PC-3 (cell line): ENCODE results near the gene MFAP3. TPM values are rescaled to one million over a fixed set of nuclear protein-coding genes. Genes with fewer than 3 reads are reported as not detected.

Experiments
- ATAC-seq: fragments of 200-7000 bp; cut with Tn5 transposase; 2 replicates; pipeline ENCODE4 v1.9.1; 2020; ENCODE audit warnings: mild to moderate bottlenecking, moderate library complexity
- BruUV-seq: library from RNA; stranded (reverse); fragments of 400-500 nt; replicated peaks from 2 replicates; lab custom pipeline; 2021; lab: Mats Ljungman, UMichigan
- CTCF ChIA-PET: fragments of 300-600 bp; sonication (Branson Sonifier 250); formaldehyde crosslinking; loops from one replicate; lab custom pipeline; 2022; ENCODE audit warnings: antibody characterized with exemption; lab: Charles Lee
- POLR2A ChIA-PET: fragments of 300-600 bp; sonication (Branson Sonifier 250); formaldehyde crosslinking; loops from one replicate; lab custom pipeline; 2022; ENCODE audit warnings: antibody characterized with exemption; ENCODE audit not compliant: unreplicated experiment; lab: Charles Lee
- DNase-seq: peaks from one replicate; pipeline ENCODE4 v3.0.0-alpha.2; 2015
- H2AFZ ChIP-seq: fragments of 300-600 bp; sonication (generic); 2 replicates; pipeline ENCODE4 v1.6.0; 2016; ENCODE audit warnings: antibody characterized with exemption, low read length
- H3F3A ChIP-seq: fragments of 300-600 bp; sonication (generic); one replicate; pipeline ENCODE4 v1.6.0; 2017; ENCODE audit warnings: antibody characterized with exemption, low read length, control low read depth, mild to moderate bottlenecking; ENCODE audit not compliant: unreplicated experiment
- H3K27ac ChIP-seq: fragments of 300-600 bp; sonication (generic); 2 replicates; pipeline ENCODE4 v1.5.1; 2016; ENCODE audit warnings: mild to moderate bottlenecking, low read length
- H3K27me3 ChIP-seq: fragments of 300-600 bp; sonication (generic); 2 replicates; pipeline ENCODE4 v1.6.1; 2016; ENCODE audit warnings: low read length, mixed read lengths
- H3K36me3 ChIP-seq: fragments of 300-600 bp; sonication (generic); 2 replicates; pipeline ENCODE4 v1.6.1; 2016; ENCODE audit warnings: low read depth, mixed run types, low read length, mixed read lengths
- H3K4me1 ChIP-seq: fragments of 300-600 bp; sonication (generic); 2 replicates; pipeline ENCODE4 v1.5.1; 2016; ENCODE audit warnings: low read length; ENCODE audit not compliant: insufficient read depth
- H3K4me2 ChIP-seq: fragments of 300-600 bp; sonication (generic); 2 replicates; pipeline ENCODE4 v1.6.0; 2016; ENCODE audit warnings: low read length
- H3K4me3 ChIP-seq: fragments of 300-600 bp; sonication (generic); 2 replicates; pipeline ENCODE4 v1.5.1; 2016; ENCODE audit warnings: mild to moderate bottlenecking, low read length, mixed read lengths
- H3K79me2 ChIP-seq: fragments of 300-600 bp; sonication (generic); 2 replicates; pipeline ENCODE4 v1.6.1; 2017; ENCODE audit warnings: low read length, mixed read lengths
- H3K9ac ChIP-seq: fragments of 300-600 bp; sonication (generic); 2 replicates; pipeline ENCODE4 v1.6.0; 2016; ENCODE audit warnings: mild to moderate bottlenecking, low read length
- H3K9me2 ChIP-seq: fragments of 300-600 bp; sonication (generic); replicated peaks from 2 replicates; pipeline ENCODE4 v1.6.1; 2016; ENCODE audit warnings: mixed run types, low read length, mixed read lengths
- H3K9me3 ChIP-seq: fragments of 300-600 bp; sonication (generic); 2 replicates; pipeline ENCODE4 v1.6.1; 2016; ENCODE audit warnings: low read length, mixed read lengths
- H4K20me1 ChIP-seq: fragments of 300-600 bp; sonication (generic); 2 replicates; pipeline ENCODE4 v1.6.1; 2016; ENCODE audit warnings: low read length, mixed read lengths
- EZH2 ChIP-seq: fragments of 300-600 bp; sonication (generic); IDR thresholded peaks from one replicate; pipeline ENCODE4 v1.6.1; 2017; ENCODE audit warnings: antibody characterized with exemption, mild to moderate bottlenecking, low read length; ENCODE audit not compliant: unreplicated experiment
- EZH2phosphoT487 ChIP-seq: fragments of 300-600 bp; sonication (generic); IDR thresholded peaks from 2 replicates; pipeline ENCODE4 v1.6.1; 2018; ENCODE audit warnings: mild to moderate bottlenecking, antibody characterized with exemption, low read length, borderline replicate concordance
- intact Hi-C: fragments of 100-400 bp; cut with micrococcal nuclease; formaldehyde crosslinking; loops from 2 replicates; pipeline ENCODE4 v1.9.0; 2023
- total RNA-seq: library from RNA; depleted of rRNA; stranded (reverse); fragments of >200 nt; gene quantifications from 2 replicates; pipeline ENCODE4 v1.2.3, GENCODE V29; 2014; rRNA removed
- TF ChIP-seq, protein P1 (sequence below): fragments of 300-600 bp; sonication (generic); conservative IDR thresholded peaks from 2 replicates; pipeline ENCODE4 v1.5.1; 2017; ENCODE audit warnings: antibody characterized with exemption, low read depth, mild to moderate bottlenecking, low read length

The MFAP3 gene
- total RNA-seq, 1 experiment from 2014 or later, result 21.1 TPM

DNA sequence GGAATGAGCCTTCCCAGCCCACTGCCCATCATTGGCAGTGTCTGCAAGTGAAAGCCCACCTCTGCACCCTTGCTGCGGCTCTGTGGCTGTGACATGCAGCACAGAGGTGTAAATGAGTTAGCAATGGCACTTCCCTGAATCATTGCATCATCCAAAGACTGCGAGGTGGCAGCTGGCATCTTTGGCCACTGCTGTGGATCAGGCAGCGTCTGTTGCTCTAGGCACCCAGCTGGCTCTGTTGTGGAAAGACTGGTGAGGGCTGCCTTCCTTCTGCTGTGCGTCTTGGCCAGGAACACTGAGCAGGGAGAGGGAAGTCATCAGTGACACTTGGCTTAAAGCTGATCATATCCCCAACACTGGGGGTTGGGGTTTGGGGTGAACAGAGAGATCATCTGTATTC lies 64.5 kb downstream of the MFAP3 start:
- H2AFZ ChIP-seq, result no peak overlapping the region
- H3K27me3 ChIP-seq, result no peaks in the 10 kb centered on the region
- CTCF ChIA-PET, result no interaction called here
- ATAC-seq, result no peak
- no peaks in the 10 kb centered on the region for H4K20me1 ChIP-seq
- H3K4me1 ChIP-seq, result no peaks in the 10 kb centered on the region
- no peak overlapping the region for H3K27ac ChIP-seq
- no peak overlapping the region for H3K4me2 ChIP-seq
- POLR2A ChIA-PET, result no interaction called here
- H3K9me2 ChIP-seq, result no peaks in the 10 kb centered on the region
- no TSS peak for BruUV-seq
- no peaks in the 10 kb centered on the region for H3K9me3 ChIP-seq
- TF ChIP-seq, protein P1, sequence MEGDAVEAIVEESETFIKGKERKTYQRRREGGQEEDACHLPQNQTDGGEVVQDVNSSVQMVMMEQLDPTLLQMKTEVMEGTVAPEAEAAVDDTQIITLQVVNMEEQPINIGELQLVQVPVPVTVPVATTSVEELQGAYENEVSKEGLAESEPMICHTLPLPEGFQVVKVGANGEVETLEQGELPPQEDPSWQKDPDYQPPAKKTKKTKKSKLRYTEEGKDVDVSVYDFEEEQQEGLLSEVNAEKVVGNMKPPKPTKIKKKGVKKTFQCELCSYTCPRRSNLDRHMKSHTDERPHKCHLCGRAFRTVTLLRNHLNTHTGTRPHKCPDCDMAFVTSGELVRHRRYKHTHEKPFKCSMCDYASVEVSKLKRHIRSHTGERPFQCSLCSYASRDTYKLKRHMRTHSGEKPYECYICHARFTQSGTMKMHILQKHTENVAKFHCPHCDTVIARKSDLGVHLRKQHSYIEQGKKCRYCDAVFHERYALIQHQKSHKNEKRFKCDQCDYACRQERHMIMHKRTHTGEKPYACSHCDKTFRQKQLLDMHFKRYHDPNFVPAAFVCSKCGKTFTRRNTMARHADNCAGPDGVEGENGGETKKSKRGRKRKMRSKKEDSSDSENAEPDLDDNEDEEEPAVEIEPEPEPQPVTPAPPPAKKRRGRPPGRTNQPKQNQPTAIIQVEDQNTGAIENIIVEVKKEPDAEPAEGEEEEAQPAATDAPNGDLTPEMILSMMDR, result no peak
- TF ChIP-seq EZH2phosphoT487 (no peak), EZH2 (no peak)
- H3K36me3 ChIP-seq, result no peaks in the 10 kb centered on the region
- DNase-seq, result no peak
- H3K4me3 ChIP-seq, result no peak overlapping the region
- intact Hi-C loops, result no loop called here
- no peaks in the 10 kb centered on the region for H3F3A ChIP-seq
- H3K9ac ChIP-seq, result no peak overlapping the region
- no peaks in the 10 kb centered on the region for H3K79me2 ChIP-seq

Other genes starting within 250 kb of the MFAP3 start
- 6.0 and 12.9 TPM in 2 replicates for gene FAM114A2, start 57 bp upstream of the MFAP3 start, total RNA-seq
- gene GALNT10, start 151.8 kb downstream of the MFAP3 start, total RNA-seq, result 44.9 and 46.2 TPM in 2 replicates